Loucy (cell line): ENCODE results near the gene DUSP6.

Experiments used
- EZH2phosphoT487 ChIP-seq: fragments of 200-600 bp; IDR thresholded peaks from 2 replicates; pipeline ENCODE4 v1.6.1; 2018; ENCODE audit warnings: antibody characterized with exemption, mild to moderate bottlenecking, moderate library complexity, borderline replicate concordance
- TF ChIP-seq, protein P1 (sequence below): fragments of 200-600 bp; sonication (generic); conservative IDR thresholded peaks from 2 replicates; pipeline ENCODE4 v1.5.1; 2014; ENCODE audit warnings: mild to moderate bottlenecking, antibody characterized with exemption, low read length

DNA sequence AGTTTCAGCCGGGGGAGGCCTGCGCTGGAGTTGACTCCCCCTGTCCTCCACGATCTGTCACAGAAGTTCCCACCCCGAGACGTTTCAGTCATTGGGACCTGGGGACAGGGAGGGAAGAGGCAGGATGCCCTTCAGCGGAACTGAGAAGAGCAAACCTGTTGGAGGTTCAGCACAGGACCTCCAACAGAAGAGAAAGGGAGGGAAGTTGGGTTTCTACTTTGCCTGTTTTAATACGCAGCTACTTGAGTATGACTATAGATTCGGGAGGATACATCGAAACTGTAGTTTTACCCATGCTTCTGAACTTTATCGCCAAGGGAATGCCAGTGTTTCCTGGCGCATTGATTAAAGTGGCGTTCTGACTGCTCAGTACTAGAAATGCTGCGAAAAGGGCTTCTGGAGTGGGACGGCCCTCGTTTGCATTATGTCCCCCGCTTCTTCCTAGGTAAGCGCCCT, 2.3 kb upstream of the DUSP6 start:
- TF ChIP-seq, protein P1, sequence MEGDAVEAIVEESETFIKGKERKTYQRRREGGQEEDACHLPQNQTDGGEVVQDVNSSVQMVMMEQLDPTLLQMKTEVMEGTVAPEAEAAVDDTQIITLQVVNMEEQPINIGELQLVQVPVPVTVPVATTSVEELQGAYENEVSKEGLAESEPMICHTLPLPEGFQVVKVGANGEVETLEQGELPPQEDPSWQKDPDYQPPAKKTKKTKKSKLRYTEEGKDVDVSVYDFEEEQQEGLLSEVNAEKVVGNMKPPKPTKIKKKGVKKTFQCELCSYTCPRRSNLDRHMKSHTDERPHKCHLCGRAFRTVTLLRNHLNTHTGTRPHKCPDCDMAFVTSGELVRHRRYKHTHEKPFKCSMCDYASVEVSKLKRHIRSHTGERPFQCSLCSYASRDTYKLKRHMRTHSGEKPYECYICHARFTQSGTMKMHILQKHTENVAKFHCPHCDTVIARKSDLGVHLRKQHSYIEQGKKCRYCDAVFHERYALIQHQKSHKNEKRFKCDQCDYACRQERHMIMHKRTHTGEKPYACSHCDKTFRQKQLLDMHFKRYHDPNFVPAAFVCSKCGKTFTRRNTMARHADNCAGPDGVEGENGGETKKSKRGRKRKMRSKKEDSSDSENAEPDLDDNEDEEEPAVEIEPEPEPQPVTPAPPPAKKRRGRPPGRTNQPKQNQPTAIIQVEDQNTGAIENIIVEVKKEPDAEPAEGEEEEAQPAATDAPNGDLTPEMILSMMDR, result no peak
- no peak for TF ChIP-seq EZH2phosphoT487
